Islet precursor cell (in vitro differentiated cells): ENCODE results near the gene UNK.

Experiments used
- DNase-seq: peaks from one replicate; pipeline ENCODE4 v3.0.0-alpha.2; 2018

Gene UNK

GRCh38 chr17:75784473-75785015 lies at the start of gene UNK:
UNK (plus strand) TSS chr17:75784806; CDS start chr17:75784881, 75 bp downstream.
- DNase-seq = peak; percentile 100

GRCh38 chr17:75736173-75736835 lies 48.3 kb upstream of the UNK start:
- DNase-seq = no peak

GRCh38 chr17:75737133-75737962 lies 47.3 kb upstream of the UNK start:
- no peak for DNase-seq

GRCh38 chr17:75738218-75738802 lies 46.3 kb upstream of the UNK start:
- no peak for DNase-seq

- DNase-seq = no peak
Observed at GRCh38 chr17:75739174-75739573, 45.4 kb upstream of the UNK start.

- DNase-seq = no peak
Observed at GRCh38 chr17:75739801-75740200, 44.8 kb upstream of the UNK start.

- no peak for DNase-seq
Observed at GRCh38 chr17:75740215-75740614, 44.4 kb upstream of the UNK start.

GRCh38 chr17:75740631-75741077 lies 44.0 kb upstream of the UNK start:
- DNase-seq = no peak

GRCh38 chr17:75742337-75742736 lies 42.3 kb upstream of the UNK start:
- no peak for DNase-seq

- no peak for DNase-seq
Observed at GRCh38 chr17:75743625-75744206, 40.9 kb upstream of the UNK start.

- no peak for DNase-seq
Observed at GRCh38 chr17:75748706-75749105, 35.9 kb upstream of the UNK start.

- DNase-seq = peak; percentile 90
Observed at GRCh38 chr17:75749545-75750389, 34.8 kb upstream of the UNK start.

- no peak for DNase-seq
Observed at GRCh38 chr17:75750661-75751423, 33.8 kb upstream of the UNK start.

GRCh38 chr17:75751676-75752404 lies 32.8 kb upstream of the UNK start:
- no peak for DNase-seq

- DNase-seq = no peak
Observed at GRCh38 chr17:75752405-75752709, 32.2 kb upstream of the UNK start.

- no peak for DNase-seq
Observed at GRCh38 chr17:75752802-75753513, 31.6 kb upstream of the UNK start.

GRCh38 chr17:75753514-75754377 lies 30.9 kb upstream of the UNK start:
- peak; percentile 91 for DNase-seq

GRCh38 chr17:75754378-75755204 lies 30.0 kb upstream of the UNK start:
- no peak for DNase-seq
